CD4-positive, CD25-positive, alpha-beta regulatory T cell (primary cell): ENCODE data around the gene TMX1. TPM values are rescaled to one million over a fixed set of nuclear protein-coding genes. Genes with fewer than 3 reads are reported as not detected.
"Not testable (repeated sequence)": the region's sequence is repeated elsewhere in the genome, so short reads cannot be mapped to it uniquely, and the experiment has no call there.

ENCODE experiments used
- ATAC-seq, 2 donors: fragments of 150-1000 bp; cut with Tn5 transposase; one replicate each; pipeline ENCODE4 v1.10.0; 2021; ENCODE audit warnings: low read depth in 2 of 2, moderate number of reproducible peaks in 2 of 2, moderate library complexity in 1 of 2
- DNase-seq, 3 donors: peaks; one replicate each; pipeline versions ENCODE4 v3.0.0 to v3.0.0-alpha.2; 2012 to 2022; ENCODE audit warnings: mixed read lengths in 1 of 3
- H3K27ac ChIP-seq: one replicate; pipeline ENCODE4 v1.7.0; 2013; ENCODE audit warnings: mild to moderate bottlenecking, low read length; ENCODE audit not compliant: insufficient read depth, poor library complexity, severe bottlenecking
- H3K27me3 ChIP-seq: one replicate; pipeline ENCODE4 v1.7.0; 2013; ENCODE audit warnings: low read length; ENCODE audit not compliant: control insufficient read depth, insufficient read depth
- H3K36me3 ChIP-seq: one replicate; pipeline ENCODE4 v1.7.0; 2013; ENCODE audit warnings: mild to moderate bottlenecking, low read length, moderate library complexity; ENCODE audit not compliant: control insufficient read depth, insufficient read depth
- H3K4me1 ChIP-seq: 2 replicates; pipeline ENCODE4 v1.7.0; 2013; ENCODE audit warnings: mild to moderate bottlenecking, low read length; ENCODE audit not compliant: insufficient read depth, control insufficient read depth, poor library complexity, severe bottlenecking
- H3K4me3 ChIP-seq: one replicate; pipeline ENCODE4 v1.7.0; 2013; ENCODE audit warnings: low read depth, mild to moderate bottlenecking, low read length, moderate library complexity
- H3K9me3 ChIP-seq, 2 experiments: 1 replicate in 1 of 2; 2 replicates in 1 of 2; pipeline ENCODE4 v1.7.0; 2013; ENCODE audit warnings: low read length in 2 of 2, mild to moderate bottlenecking in 1 of 2, moderate library complexity in 1 of 2; ENCODE audit not compliant: control insufficient read depth in 2 of 2
- H3K27ac Mint-ChIP-seq, 3 donors: one replicate each; pipeline ENCODE4 v1.8.0; 2020 to 2022; ENCODE audit warnings: mild to moderate bottlenecking in 3 of 3, mixed read lengths in 3 of 3, moderate library complexity in 2 of 3
- H3K27me3 Mint-ChIP-seq: one replicate; pipeline ENCODE4 v1.8.0; 2022; ENCODE audit warnings: mild to moderate bottlenecking, mixed read lengths
- H3K36me3 Mint-ChIP-seq: one replicate; pipeline ENCODE4 v1.8.0; 2020; ENCODE audit warnings: mixed read lengths
- H3K4me1 Mint-ChIP-seq, 4 donors: one replicate each; pipeline ENCODE4 v1.8.0; 2020 to 2022; ENCODE audit warnings: mixed read lengths in 4 of 4, mild to moderate bottlenecking in 1 of 4
- H3K4me3 Mint-ChIP-seq, 4 donors: one replicate each; pipeline ENCODE4 v1.8.0; 2020 to 2022; ENCODE audit warnings: mild to moderate bottlenecking in 4 of 4, mixed read lengths in 4 of 4, moderate library complexity in 3 of 4
- H3K9me3 Mint-ChIP-seq, 7 donors: one replicate each; pipeline ENCODE4 v1.8.0; 2020 to 2022; ENCODE audit warnings: mixed read lengths in 7 of 7, mild to moderate bottlenecking in 3 of 7, moderate library complexity in 2 of 7
- polyA plus RNA-seq, 4 donors: library from polyadenylated mRNA; unstranded; fragments of 300-500 nt; fragmentation: Illumina TruSeq; gene quantifications; one replicate each; pipeline ENCODE4 v1.2.3, GENCODE V29; 2021
- total RNA-seq: library from RNA; stranded (reverse); gene quantifications from one replicate; pipeline ENCODE4 v1.2.3, GENCODE V29; 2022

TMX1 gene
- total and polyA plus RNA-seq, 5 donors from 2014 or later: 19.5 to 40.6 (median 40.0) TPM

DNA sequence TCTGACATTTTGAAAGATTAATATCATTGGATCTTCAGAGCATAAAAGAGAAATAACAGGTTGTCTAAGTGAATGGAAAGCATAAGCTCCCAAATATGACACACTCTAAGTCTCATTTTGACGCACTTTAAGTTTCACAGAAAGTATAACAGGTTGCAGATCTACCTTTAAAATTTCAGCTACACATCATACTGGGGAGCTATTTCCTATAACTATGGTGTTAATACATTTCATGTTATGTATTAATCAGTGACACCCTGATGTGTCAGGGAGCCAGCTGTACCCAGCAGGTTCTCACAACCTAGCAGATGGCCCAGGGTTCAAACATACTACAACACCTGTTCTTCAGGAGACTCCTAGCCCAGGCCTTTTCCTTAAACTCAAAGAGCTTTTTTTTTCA lies 31.1 kb upstream of the TMX1 start:
- ATAC-seq: no peak
- no peaks in the 10 kb centered on the region for H3K36me3 ChIP-seq

GRCh38 chr14:51209457-51209856 lies 30.6 kb upstream of the TMX1 start:
- peaks cover 25% of the 10 kb centered on the region for H3K27me3 Mint-ChIP-seq
- H3K4me3 ChIP-seq: no peak overlapping the region

More for the DNA sequence above, 31.1 kb upstream of the TMX1 start:
- Mint-ChIP-seq H3K36me3 (no peaks in the 10 kb centered on the region), H3K27ac (no peak overlapping the region), H3K4me3 (no peak overlapping the region), H3K27me3 (peaks cover 29% of the 10 kb centered on the region), H3K4me1 (no peaks in the 10 kb centered on the region), H3K9me3 (peaks cover 0 to 7% (median 0%) of the 10 kb centered on the region in 7 donors)
- H3K4me3 ChIP-seq: no peak overlapping the region
- no peaks in the 10 kb centered on the region for H3K9me3 ChIP-seq
- no peak for DNase-seq
- H3K27me3 ChIP-seq: peaks cover 3% of the 10 kb centered on the region
- no peak overlapping the region for H3K27ac ChIP-seq
- H3K4me1 ChIP-seq: no peaks in the 10 kb centered on the region

DNA sequence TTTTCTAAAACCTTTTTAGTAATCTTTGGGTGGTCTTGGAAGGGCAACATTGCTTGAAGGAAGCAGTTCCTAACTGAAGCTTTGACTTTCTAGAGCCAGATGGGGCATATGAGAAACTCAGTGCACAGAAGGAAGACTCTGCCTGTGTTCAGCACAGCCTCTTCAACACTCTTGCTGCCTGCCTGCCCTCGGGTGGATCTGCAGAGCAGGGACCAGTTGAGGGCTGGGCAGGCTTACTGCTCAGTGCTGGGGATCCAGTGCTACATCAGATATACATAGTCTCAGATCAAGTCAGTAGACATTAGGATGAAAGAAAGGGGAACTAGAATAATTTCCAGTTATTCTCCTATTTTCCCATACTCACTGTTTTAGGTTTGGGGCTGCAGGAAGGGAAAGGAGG lies 29.5 kb upstream of the TMX1 start:
- no peak overlapping the region for H3K4me3 ChIP-seq
- Mint-ChIP-seq H3K4me1 (no peaks in the 10 kb centered on the region), H3K27ac (no peak overlapping the region), H3K27me3 (peaks cover 23% of the 10 kb centered on the region), H3K36me3 (no peaks in the 10 kb centered on the region), H3K4me3 (no peak overlapping the region), H3K9me3 (peaks cover 0 to 5% (median 0%) of the 10 kb centered on the region in 7 donors)
- no peaks in the 10 kb centered on the region for H3K36me3 ChIP-seq
- DNase-seq (no peak), ATAC-seq (no peak)
- H3K9me3 ChIP-seq: no peaks in the 10 kb centered on the region
- H3K27ac ChIP-seq: no peak overlapping the region
- no peaks in the 10 kb centered on the region for H3K4me1 ChIP-seq
- H3K27me3 ChIP-seq: peaks cover 3% of the 10 kb centered on the region

More at GRCh38 chr14:51209457-51209856, 30.6 kb upstream of the TMX1 start:
- Histone ChIP-seq H3K36me3 (no peaks in the 10 kb centered on the region), H3K27me3 (peaks cover 3% of the 10 kb centered on the region), H3K27ac (no peak overlapping the region), H3K9me3 (no peaks in the 10 kb centered on the region), H3K4me1 (no peaks in the 10 kb centered on the region)
- no peak for DNase-seq
- peaks cover 0 to 7% (median 0%) of the 10 kb centered on the region in 7 donors for H3K9me3 Mint-ChIP-seq
- no peak for ATAC-seq
- H3K4me1 Mint-ChIP-seq: no peaks in the 10 kb centered on the region
- H3K36me3 Mint-ChIP-seq: no peaks in the 10 kb centered on the region
- H3K4me3 Mint-ChIP-seq: no peak overlapping the region
- no peak overlapping the region for H3K27ac Mint-ChIP-seq

DNA sequence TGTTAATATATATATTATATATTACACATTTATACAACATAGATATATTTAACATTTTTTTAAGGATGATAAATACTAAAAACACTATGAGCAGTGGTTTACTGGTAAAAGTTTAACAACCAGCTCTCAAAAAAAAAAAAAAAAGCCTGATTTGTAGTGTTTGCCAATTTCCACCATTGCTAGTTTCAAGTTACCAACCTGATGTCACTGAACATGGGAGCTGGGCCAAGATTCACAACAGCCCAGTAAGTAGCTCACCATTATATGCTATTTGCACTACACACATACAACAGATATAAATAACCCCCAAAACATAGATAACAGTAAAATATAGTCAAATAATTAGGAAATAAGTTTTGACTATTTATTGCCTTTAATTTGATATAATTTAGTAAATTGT lies 28.9 kb upstream of the TMX1 start:
- no peaks in the 10 kb centered on the region for H3K36me3 Mint-ChIP-seq
- peaks cover 0 to 5% (median 0%) of the 10 kb centered on the region in 7 donors for H3K9me3 Mint-ChIP-seq
- Histone ChIP-seq H3K4me1 (no peaks in the 10 kb centered on the region), H3K9me3 (no peaks in the 10 kb centered on the region), H3K4me3 (no peak overlapping the region), H3K27me3 (peaks cover 3% of the 10 kb centered on the region), H3K36me3 (no peaks in the 10 kb centered on the region), H3K27ac (no peak overlapping the region)
- DNase-seq: no peak
- ATAC-seq: no peak
- H3K4me3 Mint-ChIP-seq: no peak overlapping the region
- no peak overlapping the region for H3K27ac Mint-ChIP-seq
- peaks cover 23% of the 10 kb centered on the region for H3K27me3 Mint-ChIP-seq
- no peaks in the 10 kb centered on the region for H3K4me1 Mint-ChIP-seq

DNA sequence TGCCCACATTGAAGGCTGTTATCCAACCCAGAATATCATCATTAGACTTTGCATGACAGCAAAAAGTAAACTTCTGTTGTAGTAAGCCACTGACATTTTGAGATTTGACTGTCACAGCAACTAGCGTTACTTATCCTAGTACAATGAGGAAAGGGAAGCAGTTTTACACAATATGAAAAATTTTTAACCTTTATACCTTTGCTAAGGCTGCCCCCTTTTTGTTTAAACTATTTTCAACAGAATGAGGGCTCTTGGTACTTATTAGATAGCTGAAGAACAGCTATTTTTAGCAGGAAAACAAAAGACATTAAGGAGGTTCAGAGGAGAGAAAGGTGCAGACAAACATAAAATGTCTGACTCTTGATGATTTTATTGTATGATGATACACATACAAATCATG lies 23.4 kb upstream of the TMX1 start:
- H3K36me3 ChIP-seq: no peaks in the 10 kb centered on the region
- H3K27me3 ChIP-seq: no peaks in the 10 kb centered on the region
- H3K4me3 ChIP-seq: no peak overlapping the region
- Mint-ChIP-seq H3K27ac (no peak overlapping the region), H3K9me3 (peaks cover 0 to 4% (median 0%) of the 10 kb centered on the region in 7 donors), H3K4me1 (no peaks in the 10 kb centered on the region), H3K27me3 (no peaks in the 10 kb centered on the region), H3K36me3 (no peaks in the 10 kb centered on the region), H3K4me3 (no peak overlapping the region)
- H3K4me1 ChIP-seq: no peaks in the 10 kb centered on the region
- H3K27ac ChIP-seq: no peak overlapping the region
- no peaks in the 10 kb centered on the region for H3K9me3 ChIP-seq
- DNase-seq (no peak), ATAC-seq (no peak)

- Mint-ChIP-seq H3K9me3 (peaks cover 0 to 8% (median 4%) of the 10 kb centered on the region in 7 donors), H3K27me3 (no peaks in the 10 kb centered on the region), H3K4me3 (no peak overlapping the region), H3K4me1 (no peaks in the 10 kb centered on the region), H3K27ac (no peak overlapping the region), H3K36me3 (peaks cover 3% of the 10 kb centered on the region)
- Histone ChIP-seq H3K36me3 (no peaks in the 10 kb centered on the region), H3K27ac (no peak overlapping the region), H3K4me3 (no peak overlapping the region), H3K27me3 (no peaks in the 10 kb centered on the region), H3K4me1 (no peaks in the 10 kb centered on the region), H3K9me3 (no peaks in the 10 kb centered on the region)
- DNase-seq (peak in 1 of 3 donors; percentile 20), ATAC-seq (no peak)
Observed at GRCh38 chr14:51219473-51220448, 20.3 kb upstream of the TMX1 start.

- not testable (repeated sequence) for H3K4me1 ChIP-seq, H3K27me3 ChIP-seq, H3K27ac ChIP-seq, H3K36me3 ChIP-seq, H3K9me3 ChIP-seq, H3K27me3 Mint-ChIP-seq, H3K4me1 Mint-ChIP-seq, H3K4me3 Mint-ChIP-seq, H3K4me3 ChIP-seq, DNase-seq, H3K27ac Mint-ChIP-seq, H3K36me3 Mint-ChIP-seq, ATAC-seq, H3K9me3 Mint-ChIP-seq
Observed at GRCh38 chr14:51223463-51223862, 16.6 kb upstream of the TMX1 start.

DNA sequence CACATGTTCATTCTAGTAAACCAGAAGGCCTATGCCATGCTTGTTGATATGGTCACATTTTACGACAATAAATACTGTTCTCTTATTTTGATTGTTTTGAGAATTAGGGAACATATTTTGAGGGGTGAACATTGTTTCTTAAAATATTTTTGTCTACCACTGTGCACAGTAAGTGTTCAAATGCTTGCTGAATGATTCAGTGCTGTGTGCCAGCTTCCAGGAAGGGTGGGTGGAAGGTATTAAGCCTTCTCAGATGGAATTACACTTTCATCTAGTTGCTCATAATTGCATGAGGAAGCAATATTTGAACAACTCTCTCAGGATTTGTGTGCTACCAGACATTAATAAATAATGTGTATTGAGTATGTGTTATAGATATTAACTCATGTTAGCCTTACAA lies 15.5 kb upstream of the TMX1 start:
- Mint-ChIP-seq H3K27ac (no peak overlapping the region), H3K27me3 (no peaks in the 10 kb centered on the region), H3K36me3 (peaks cover 3% of the 10 kb centered on the region), H3K4me3 (no peak overlapping the region), H3K9me3 (peaks cover 0 to 8% (median 3%) of the 10 kb centered on the region in 7 donors), H3K4me1 (no peaks in the 10 kb centered on the region)
- no peak overlapping the region for H3K4me3 ChIP-seq
- ATAC-seq (no peak), DNase-seq (no peak)
- H3K27me3 ChIP-seq: no peaks in the 10 kb centered on the region
- no peaks in the 10 kb centered on the region for H3K36me3 ChIP-seq
- H3K9me3 ChIP-seq: no peaks in the 10 kb centered on the region
- H3K4me1 ChIP-seq: no peaks in the 10 kb centered on the region
- no peak overlapping the region for H3K27ac ChIP-seq
